Right renal cortex interstitium (tissue), 3 donors: ENCODE results near the gene SAMD4A. TPM values are rescaled to one million over a fixed set of nuclear protein-coding genes. Genes with fewer than 3 reads are reported as not detected.

ENCODE experiments used
- DNase-seq, 3 donors: peaks; one replicate each; pipeline ENCODE4 v3.0.0-alpha.2; 2013; ENCODE audit warnings: low read depth in 3 of 3, low spot score in 2 of 3
- polyA plus RNA-seq, 3 donors: library from polyadenylated mRNA; unstranded; fragments of 120-200 nt; gene quantifications; one replicate each; pipeline ENCODE4 v1.2.1, GENCODE V29; 2013; ENCODE audit not compliant: insufficient read length in 3 of 3

The SAMD4A gene
- polyA plus RNA-seq, 3 donors: 7.8 to 8.1 (median 8.0) TPM

DNA sequence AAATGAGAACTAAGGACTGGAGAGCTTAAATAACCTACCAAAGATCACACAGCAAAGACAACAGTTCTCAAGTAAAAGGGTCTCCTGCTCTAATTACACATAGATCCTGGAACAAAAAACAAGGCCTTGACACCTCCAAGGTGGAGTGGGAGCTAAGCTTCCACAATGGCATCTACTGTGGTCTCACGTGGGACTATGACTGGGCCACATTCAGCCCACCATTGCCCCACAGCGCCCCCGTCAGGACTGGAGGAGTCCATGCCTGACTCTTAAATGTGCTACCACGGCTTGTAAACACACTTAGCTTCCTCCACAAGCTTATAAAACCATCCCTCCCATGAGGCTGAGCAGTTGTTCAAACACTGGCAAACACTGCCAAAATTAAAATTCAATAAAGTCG, 247.1 kb downstream of the SAMD4A start:
- DNase-seq: no peak

GRCh38 chr14:54815016-54815415, 248.1 kb downstream of the SAMD4A start:
- no peak for DNase-seq

GRCh38 chr14:54815515-54815914, 248.6 kb downstream of the SAMD4A start:
- no peak for DNase-seq

DNA sequence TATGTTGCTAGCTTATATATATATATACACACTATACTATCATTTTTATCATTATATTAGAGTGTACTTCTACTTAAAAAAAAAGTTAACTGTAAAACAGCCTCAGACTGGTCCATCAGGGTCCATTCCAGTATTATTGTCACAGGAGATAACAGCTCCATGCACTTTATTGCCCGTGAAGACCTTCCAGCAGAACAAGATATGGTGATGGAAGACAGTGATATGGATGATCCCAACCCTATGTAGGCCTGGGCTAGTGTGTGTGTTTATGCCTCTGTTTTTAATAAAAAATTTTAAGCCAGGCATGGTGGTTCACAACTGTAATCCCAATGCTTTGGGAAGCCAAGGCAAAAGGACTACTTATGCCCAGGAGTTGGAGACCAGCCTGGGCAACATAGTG, 249.5 kb downstream of the SAMD4A start:
- no peak for DNase-seq

- no peak for DNase-seq
Observed at GRCh38 chr14:54817506-54817905, 250.6 kb downstream of the SAMD4A start.

GRCh38 chr14:54818201-54819133, 251.5 kb downstream of the SAMD4A start:
- no peak for DNase-seq

- no peak for DNase-seq
Observed at GRCh38 chr14:54822685-54823084, 255.8 kb downstream of the SAMD4A start.

GRCh38 chr14:54823757-54824549, 257.0 kb downstream of the SAMD4A start:
- DNase-seq: no peak

GRCh38 chr14:54828037-54828436, 261.1 kb downstream of the SAMD4A start:
- no peak for DNase-seq

GRCh38 chr14:54829486-54830224, 262.7 kb downstream of the SAMD4A start:
- DNase-seq: no peak

DNA sequence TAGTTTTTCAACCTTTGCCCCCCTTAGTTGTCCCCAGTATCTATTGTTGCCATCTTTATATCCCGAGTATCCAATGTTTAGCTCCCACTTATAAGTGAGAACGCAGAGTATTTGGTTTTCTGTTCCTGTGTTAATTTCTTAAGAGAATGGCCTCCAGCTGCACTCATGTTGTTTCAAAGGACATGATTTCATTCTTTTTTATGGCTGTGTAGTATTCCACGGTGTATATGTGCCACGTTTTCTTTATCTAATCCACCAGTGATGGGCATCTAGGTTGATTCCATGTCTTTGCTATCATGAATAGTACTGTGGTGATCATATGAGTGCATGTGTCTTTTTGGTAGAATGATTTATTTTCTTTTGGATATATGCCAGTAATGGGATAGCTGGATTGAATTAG, 263.7 kb downstream of the SAMD4A start:
- no peak for DNase-seq

- no peak for DNase-seq
Observed at GRCh38 chr14:54834081-54834480, 267.2 kb downstream of the SAMD4A start.

DNA sequence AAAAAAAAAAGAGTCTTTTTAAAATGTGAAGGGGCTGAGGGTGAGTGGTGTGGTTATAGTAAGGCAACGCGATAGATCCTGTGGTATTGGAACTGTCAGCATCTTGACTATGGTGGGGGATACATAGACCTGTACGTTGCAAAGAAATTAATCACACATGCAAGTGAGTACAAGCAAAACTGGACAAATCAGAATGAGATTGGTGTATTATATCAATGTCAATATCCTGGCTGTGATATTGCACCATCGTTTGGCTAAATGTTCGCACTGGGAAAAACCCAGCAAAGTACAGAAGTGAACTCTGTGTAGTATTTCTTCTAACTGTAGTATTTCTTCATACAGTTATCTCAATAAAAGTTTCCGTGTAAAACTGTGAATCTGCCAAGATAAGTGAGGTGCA, 267.8 kb downstream of the SAMD4A start:
- DNase-seq: no peak

- no peak for DNase-seq
Observed at GRCh38 chr14:54836231-54836630, 269.3 kb downstream of the SAMD4A start.

DNA sequence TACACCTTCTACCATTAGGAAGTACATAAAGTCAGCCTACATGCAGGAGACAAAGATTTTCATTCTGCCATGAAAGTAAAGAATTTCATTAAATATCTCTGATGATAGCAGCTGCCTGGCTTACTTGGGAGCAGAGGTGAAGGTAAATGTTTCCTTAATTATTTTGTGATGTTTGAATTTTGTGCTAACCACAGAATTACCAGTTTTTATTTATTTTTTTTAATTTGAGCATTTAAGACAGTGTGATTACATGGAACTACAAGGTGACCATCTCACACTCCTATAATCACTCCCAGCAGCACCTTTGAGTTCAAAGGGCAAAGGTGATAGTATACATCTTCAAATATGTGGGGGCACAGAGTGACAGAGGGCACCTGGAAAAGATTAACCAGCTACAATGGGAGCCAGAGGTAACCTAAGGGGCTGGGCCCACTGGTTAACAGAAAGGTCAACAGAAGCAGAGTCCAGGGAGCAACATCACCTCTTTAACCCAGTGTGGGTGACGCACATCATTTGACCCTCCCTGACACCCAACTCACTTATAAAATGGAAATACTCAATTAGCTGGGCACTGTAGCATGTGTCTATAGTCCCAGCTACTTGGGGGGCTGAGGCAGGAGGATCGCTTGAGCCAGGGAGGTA, 270.7 kb downstream of the SAMD4A start:
- DNase-seq: no peak

- DNase-seq: no peak
Observed at GRCh38 chr14:54838931-54839512, 272.1 kb downstream of the SAMD4A start.

DNA sequence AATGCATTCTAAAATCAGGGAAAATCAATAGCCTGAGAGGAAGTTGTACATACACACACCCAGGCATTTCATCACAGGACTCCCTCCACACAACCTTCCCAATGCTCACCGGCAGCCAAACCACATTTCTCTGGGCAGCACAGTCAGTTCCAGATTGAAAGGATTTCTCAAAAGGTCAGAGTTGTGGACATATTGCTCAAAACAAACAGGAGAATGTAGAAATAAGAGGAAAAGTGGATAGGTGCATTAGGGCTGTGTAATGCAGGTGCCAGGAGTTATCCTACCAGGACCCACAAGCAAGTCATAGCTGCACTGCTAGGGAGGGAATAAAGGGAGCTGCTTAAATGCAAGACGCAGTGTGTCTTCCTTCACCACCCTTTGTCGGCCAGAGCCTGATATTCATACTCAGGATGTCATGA, 272.8 kb downstream of the SAMD4A start:
- no peak for DNase-seq

DNA sequence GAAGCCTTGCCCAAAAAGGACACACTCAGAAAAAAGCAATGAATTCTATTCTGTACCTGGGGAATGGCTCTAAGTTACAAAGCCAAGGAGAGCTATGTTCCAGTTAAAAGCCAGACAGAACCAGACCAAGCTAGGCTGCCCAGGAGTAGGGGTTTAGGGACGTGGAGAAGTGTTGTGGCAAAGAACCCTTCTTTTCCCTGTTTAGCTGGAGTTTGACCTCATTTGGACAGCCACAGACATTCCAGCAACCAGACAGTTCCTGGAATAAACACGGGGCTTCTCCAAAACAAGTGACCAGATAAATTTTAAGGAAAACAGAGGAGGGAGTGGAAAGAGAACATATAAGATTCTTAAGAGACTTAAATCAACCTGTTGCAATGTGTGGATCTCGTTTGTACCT, 273.4 kb downstream of the SAMD4A start:
- no peak for DNase-seq

- DNase-seq: no peak
Observed at GRCh38 chr14:54840798-54841197, 273.9 kb downstream of the SAMD4A start.
